HUES6 (cell line): ENCODE results near the gene CTNNA1.

ENCODE experiments used
- H3K27ac ChIP-seq: 2 replicates; pipeline ENCODE4 v1.7.0; 2013; ENCODE audit warnings: low read depth, mild to moderate bottlenecking, low read length, inconsistent platforms
- H3K27me3 ChIP-seq: 2 replicates; pipeline ENCODE4 v1.6.1; 2013; ENCODE audit warnings: low read length; ENCODE audit not compliant: control insufficient read depth, insufficient read depth
- H3K36me3 ChIP-seq: 2 replicates; pipeline ENCODE4 v1.6.1; 2013; ENCODE audit warnings: low read length; ENCODE audit not compliant: control insufficient read depth, insufficient read depth
- H3K4me1 ChIP-seq: 2 replicates; pipeline ENCODE4 v1.6.1; 2013; ENCODE audit warnings: low read length; ENCODE audit not compliant: control insufficient read depth, insufficient read depth
- H3K4me3 ChIP-seq: 2 replicates; pipeline ENCODE4 v1.5.1; 2013; ENCODE audit warnings: low read depth, low read length
- H3K9ac ChIP-seq: one replicate; pipeline ENCODE4 v1.6.1; 2013; ENCODE audit warnings: mild to moderate bottlenecking, low read length
- H3K9me3 ChIP-seq: 2 replicates; pipeline ENCODE4 v1.6.1; 2013; ENCODE audit warnings: low read depth, low read length; ENCODE audit not compliant: control insufficient read depth, insufficient read depth

CTNNA1 gene

GRCh38 chr5:138951091-138951985, 198.1 kb downstream of the CTNNA1 start:
- Histone ChIP-seq H3K9ac (no peak overlapping the region), H3K27me3 (no peaks in the 10 kb centered on the region), H3K4me1 (peaks cover 35% of the 10 kb centered on the region), H3K36me3 (no peaks in the 10 kb centered on the region), H3K27ac (no peak overlapping the region), H3K4me3 (no peak overlapping the region), H3K9me3 (no peaks in the 10 kb centered on the region)

GRCh38 chr5:138951986-138952735, 198.9 kb downstream of the CTNNA1 start:
- peaks cover 35% of the 10 kb centered on the region for H3K4me1 ChIP-seq
- H3K27ac ChIP-seq = no peak overlapping the region
- H3K9me3 ChIP-seq = no peaks in the 10 kb centered on the region
- H3K9ac ChIP-seq = no peak overlapping the region
- no peaks in the 10 kb centered on the region for H3K36me3 ChIP-seq
- no peak overlapping the region for H3K4me3 ChIP-seq
- no peaks in the 10 kb centered on the region for H3K27me3 ChIP-seq

DNA sequence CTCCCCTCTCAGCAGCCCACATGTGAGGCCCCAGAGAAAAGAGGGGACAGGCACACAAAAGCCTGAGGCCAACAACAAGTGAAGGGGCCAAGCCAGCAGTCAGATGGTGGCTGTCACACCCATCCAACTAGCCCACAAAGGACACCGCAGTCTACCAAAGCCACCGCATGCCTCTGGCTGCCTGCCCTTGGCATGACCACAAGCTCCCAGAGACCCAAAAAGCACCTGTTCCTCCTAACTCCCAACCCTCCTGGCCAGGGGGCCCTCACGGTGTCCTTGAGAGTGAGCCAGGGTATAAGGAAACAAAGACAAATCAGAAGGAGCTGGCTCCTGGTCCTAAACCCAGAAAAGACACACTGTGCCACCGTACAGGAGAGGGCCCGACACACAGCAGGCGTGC, 199.7 kb downstream of the CTNNA1 start:
- no peak overlapping the region for H3K27ac ChIP-seq
- peaks cover 35% of the 10 kb centered on the region for H3K4me1 ChIP-seq
- H3K36me3 ChIP-seq = no peaks in the 10 kb centered on the region
- H3K9ac ChIP-seq = no peak overlapping the region
- no peaks in the 10 kb centered on the region for H3K27me3 ChIP-seq
- no peaks in the 10 kb centered on the region for H3K9me3 ChIP-seq
- H3K4me3 ChIP-seq = no peak overlapping the region

DNA sequence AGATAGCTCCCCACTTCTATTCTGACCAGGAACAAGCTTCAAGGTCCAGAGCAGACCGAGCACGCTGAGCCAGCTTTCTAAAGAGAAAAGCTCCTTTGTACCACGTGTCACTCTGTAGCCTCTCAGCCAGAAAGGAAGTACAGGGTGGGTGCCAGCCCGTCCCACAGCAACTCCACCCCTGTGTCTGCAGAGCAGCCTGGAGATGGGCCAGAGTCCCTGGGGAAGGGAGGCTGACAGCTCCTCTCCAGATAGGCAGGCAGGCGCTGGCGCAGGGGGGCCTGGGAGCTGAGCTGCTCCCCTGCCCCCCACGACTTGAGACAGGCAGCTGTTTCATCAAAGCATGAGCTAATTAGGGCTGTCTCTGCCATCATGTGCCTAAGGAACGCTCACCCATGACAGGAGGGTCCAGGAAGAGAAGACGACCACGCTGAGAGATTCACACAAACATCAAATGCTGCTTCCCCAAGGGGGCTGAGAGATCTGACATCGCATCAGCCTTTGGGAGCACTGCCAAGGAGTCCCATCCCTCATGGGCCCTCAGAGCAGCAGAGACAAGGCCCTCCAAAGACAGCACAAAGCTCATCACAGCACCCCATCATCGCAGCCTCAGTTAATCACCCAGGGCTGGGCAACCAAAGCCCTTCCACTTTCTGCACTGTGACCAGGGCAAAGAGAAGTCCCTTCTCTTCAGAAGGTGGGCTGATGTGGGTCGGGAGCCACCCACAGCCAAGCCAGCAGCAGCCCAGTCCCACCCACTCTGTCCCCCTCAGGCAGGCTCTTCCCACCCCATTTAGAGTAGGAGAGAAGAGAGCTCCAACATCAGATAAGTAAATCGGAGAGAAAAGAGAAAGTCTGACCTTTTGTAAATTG, 200.4 kb downstream of the CTNNA1 start:
- no peak overlapping the region for H3K27ac ChIP-seq

DNA sequence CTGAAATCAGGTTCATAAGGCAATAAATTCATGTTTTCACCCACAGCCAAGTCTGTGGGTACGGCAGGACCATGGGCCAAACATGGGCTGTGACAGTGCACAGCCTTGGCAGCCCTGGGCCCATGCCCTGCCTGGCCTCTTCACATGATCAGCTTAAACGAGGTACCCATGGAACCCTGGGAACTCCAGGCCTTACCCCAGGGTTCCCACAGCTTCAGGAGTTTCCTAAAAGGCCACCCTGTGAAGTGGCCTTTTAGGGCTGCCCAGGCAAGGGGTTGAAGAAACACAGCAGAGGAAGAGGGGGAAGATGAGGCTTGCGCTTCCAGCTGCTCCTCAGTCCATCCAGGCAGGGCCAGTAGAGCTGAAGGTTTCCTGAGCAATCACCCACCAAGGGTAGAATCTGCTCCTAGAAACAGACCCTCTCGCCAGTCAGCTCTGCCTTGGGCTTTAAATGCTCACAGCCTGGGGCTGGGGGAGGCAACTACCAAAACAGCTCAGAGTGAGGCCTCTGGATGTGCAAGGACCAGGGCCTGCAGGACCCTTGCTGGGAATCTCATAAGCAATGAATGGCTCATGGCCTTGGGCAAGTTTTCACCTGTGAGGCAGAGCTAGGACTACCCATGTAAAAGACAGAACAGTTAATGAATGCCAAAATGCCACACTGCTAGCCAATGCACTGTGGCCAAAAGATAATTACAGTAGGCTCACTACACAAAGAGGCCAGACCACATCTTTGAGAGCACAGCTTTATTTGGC, 201.2 kb downstream of the CTNNA1 start:
- Histone ChIP-seq H3K36me3 (no peaks in the 10 kb centered on the region), H3K9me3 (no peaks in the 10 kb centered on the region), H3K4me1 (peaks cover 22% of the 10 kb centered on the region), H3K27me3 (no peaks in the 10 kb centered on the region), H3K9ac (no peak overlapping the region), H3K4me3 (no peak overlapping the region), H3K27ac (no peak overlapping the region)

More for the DNA sequence above, 200.4 kb downstream of the CTNNA1 start:
- Histone ChIP-seq H3K9me3 (no peaks in the 10 kb centered on the region), H3K27me3 (no peaks in the 10 kb centered on the region), H3K4me3 (no peak overlapping the region), H3K4me1 (peaks cover 29% of the 10 kb centered on the region), H3K9ac (no peak overlapping the region), H3K36me3 (no peaks in the 10 kb centered on the region)

- H3K4me3 ChIP-seq = no peak overlapping the region
- no peaks in the 10 kb centered on the region for H3K36me3 ChIP-seq
- peaks cover 22% of the 10 kb centered on the region for H3K4me1 ChIP-seq
- H3K27ac ChIP-seq = no peak overlapping the region
- H3K9ac ChIP-seq = no peak overlapping the region
- H3K9me3 ChIP-seq = no peaks in the 10 kb centered on the region
- H3K27me3 ChIP-seq = no peaks in the 10 kb centered on the region
Observed at GRCh38 chr5:138955013-138955660, 201.9 kb downstream of the CTNNA1 start.

DNA sequence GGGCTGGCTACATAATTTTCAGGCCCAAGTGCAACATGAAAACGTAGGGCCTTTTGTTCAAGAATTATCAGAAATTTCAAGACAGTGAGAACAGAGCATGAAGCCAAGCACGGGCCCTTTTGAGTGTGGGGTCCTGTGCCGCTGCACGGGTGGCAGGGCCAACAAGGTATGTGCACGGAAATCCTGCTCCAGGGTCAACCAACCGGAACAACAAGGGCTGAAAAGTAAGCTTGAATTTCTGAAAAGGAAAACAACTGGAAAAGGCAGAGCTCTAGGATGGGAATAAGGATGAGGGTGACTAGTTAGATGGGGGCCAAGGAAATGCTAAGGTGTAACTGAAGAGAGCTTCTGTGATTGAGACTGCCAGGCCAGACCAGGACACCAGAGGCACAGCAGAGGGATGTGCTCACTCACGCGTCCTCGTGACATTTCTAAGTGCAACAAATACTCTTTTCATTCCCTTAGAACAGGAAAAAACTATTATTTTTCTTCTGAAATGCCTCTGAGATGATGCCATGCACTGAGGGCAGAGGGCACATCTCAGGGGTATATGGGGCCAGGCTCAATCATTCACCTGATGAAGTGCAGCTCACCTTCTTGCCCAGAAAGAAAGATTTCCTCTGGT, 202.6 kb downstream of the CTNNA1 start:
- Histone ChIP-seq H3K4me1 (peaks cover 22% of the 10 kb centered on the region), H3K27me3 (no peaks in the 10 kb centered on the region), H3K36me3 (no peaks in the 10 kb centered on the region), H3K4me3 (no peak overlapping the region), H3K9ac (no peak overlapping the region), H3K27ac (no peak overlapping the region), H3K9me3 (no peaks in the 10 kb centered on the region)

DNA sequence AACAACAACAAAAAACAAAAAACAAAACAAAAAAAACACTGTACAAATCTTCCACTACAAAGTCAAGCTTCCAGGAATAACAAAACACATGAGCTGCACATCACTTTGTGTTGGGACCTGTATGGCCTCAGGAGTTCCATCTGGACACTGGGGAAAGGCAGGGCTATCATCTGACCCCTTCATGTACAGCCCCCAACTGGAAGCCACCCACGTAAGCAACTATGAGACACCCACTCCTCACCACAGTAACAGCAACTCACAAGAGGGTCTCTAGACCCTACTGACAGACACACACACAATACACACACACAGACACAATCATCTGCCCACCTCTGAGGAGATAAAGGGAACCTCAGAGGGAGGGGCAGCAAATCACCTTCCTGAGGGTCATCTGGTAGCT, 203.6 kb downstream of the CTNNA1 start:
- Histone ChIP-seq H3K4me3 (no peak overlapping the region), H3K36me3 (no peaks in the 10 kb centered on the region), H3K27me3 (no peaks in the 10 kb centered on the region), H3K9ac (no peak overlapping the region), H3K4me1 (peaks cover 22% of the 10 kb centered on the region), H3K27ac (no peak overlapping the region), H3K9me3 (no peaks in the 10 kb centered on the region)

- no peaks in the 10 kb centered on the region for H3K36me3 ChIP-seq
- H3K9ac ChIP-seq = no peak overlapping the region
- peaks cover 35% of the 10 kb centered on the region for H3K4me1 ChIP-seq
- H3K4me3 ChIP-seq = no peak overlapping the region
- no peaks in the 10 kb centered on the region for H3K27me3 ChIP-seq
- H3K9me3 ChIP-seq = no peaks in the 10 kb centered on the region
- H3K27ac ChIP-seq = no peak overlapping the region
Observed at GRCh38 chr5:138960145-138960692, 207.0 kb downstream of the CTNNA1 start.
